Activated T-helper 9 cell treated with anti-CD3 and anti-CD28 coated beads, Interleukin-2, amount 50 U/mL, for 16 hours (primary cell): Measurements from ENCODE around the gene EFCC1.

Experiments used
- DNase-seq: peaks from one replicate; pipeline ENCODE4 v3.0.0-alpha.2; 2020; ENCODE audit warnings: low read depth

The EFCC1 gene

DNA sequence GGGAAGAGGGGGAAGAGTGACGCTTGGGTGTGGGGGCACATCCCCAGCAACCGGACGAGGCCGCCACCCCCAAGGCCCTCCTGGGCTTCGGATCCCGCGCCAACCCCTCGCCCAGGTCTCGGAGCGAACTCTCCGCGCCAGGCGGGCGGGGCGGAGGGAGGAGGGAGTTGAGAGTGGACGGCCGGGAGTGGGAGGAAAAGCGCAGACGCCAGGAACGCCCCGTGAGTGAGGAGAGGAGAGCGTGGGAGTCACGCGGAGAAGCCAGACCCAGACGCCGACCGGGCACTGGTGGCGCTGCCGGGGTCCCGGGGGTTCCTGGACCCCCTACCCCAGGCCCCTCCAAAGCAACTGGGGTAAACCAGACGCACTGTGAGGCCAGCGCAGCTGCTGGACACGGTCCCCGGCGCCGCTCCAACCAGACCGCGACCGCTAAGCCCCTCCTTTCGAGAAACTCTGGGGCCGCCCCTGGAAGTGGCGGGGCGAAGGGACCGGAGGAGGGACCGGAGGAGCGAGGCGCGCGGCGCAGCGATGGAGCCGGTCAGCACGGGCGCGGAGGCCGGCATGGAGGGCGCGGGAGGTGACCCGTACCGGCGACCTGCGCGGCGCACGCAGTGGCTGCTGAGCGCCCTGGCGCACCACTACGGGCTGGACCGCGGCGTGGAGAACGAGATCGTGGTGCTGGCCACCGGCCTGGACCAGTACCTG is at the start of gene EFCC1:
Gene EFCC1 (plus strand): TSS at position 204 of the 705 bp plus-strand sequence. CDS start 325 bp downstream, at position 529.
- no peak for DNase-seq

- no peak for DNase-seq
Observed at GRCh38 chr3:128956440-128956839, 44.7 kb upstream of the EFCC1 start.

DNA sequence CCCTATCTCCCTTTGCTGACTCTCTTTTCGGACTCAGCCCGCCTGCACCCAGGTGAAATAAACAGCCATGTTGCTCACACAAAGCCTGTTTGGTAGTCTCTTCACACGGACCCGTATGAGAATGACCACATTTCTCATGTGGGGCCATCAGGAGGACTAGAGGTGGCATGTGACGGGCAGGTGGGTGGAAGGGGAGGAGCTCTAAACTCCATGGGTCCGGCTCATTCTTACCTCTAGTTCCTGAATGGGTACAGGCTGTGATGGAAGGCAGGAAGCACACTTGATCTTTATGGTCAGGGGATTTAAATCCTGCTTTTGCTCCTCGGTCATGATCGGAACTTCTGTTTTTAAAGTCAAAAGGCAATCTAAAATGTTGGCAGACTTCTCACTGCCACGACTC is 35.8 kb upstream of the EFCC1 start:
- no peak for DNase-seq

- no peak for DNase-seq
Observed at GRCh38 chr3:128965818-128966217, 35.3 kb upstream of the EFCC1 start.

DNA sequence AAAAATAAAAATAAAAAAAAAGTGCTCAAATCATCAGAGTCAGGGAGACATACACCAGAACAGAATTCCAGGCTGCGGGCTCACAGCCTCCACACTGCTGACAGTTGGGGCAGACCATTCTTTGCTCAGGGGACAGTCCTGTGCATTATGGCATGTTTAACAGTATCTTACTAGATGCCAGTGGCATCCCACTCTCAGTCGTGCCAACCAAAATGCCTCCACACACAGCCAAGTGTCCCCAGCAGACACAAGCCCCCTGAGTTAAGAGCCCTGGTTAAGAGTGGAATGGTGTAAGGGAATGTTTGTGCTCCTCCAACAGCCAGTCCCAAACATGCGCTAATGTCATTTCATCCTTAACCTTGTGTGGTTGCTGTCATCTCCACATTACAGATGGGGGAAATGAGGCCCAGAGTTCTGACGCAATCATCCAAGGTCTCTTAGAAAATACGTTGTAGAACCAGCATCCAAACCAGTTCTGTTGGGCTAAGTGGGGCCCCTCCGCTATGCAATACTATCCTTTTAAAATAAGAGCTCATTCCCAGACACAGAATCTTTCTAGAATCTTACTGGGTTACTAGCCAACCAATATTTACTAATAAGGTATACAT is 33.3 kb upstream of the EFCC1 start:
- no peak for DNase-seq

GRCh38 chr3:128969993-128970739 is 30.9 kb upstream of the EFCC1 start:
- DNase-seq, result peak; percentile 38

DNA sequence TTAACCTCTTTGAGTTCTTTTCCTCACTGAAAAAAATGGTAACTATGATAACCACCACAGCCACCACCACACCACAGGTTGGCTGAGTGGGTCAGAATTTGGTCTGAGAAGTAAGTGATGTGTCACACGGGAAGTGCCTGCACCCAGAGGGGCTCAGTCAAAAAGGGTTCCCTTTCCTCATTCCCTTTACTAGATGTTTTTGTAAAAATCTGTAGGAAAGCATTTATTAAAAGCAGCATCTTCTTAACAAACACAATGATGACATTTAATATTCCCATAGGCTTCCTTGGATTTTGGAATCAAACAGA is 30.4 kb upstream of the EFCC1 start:
- no peak for DNase-seq

DNA sequence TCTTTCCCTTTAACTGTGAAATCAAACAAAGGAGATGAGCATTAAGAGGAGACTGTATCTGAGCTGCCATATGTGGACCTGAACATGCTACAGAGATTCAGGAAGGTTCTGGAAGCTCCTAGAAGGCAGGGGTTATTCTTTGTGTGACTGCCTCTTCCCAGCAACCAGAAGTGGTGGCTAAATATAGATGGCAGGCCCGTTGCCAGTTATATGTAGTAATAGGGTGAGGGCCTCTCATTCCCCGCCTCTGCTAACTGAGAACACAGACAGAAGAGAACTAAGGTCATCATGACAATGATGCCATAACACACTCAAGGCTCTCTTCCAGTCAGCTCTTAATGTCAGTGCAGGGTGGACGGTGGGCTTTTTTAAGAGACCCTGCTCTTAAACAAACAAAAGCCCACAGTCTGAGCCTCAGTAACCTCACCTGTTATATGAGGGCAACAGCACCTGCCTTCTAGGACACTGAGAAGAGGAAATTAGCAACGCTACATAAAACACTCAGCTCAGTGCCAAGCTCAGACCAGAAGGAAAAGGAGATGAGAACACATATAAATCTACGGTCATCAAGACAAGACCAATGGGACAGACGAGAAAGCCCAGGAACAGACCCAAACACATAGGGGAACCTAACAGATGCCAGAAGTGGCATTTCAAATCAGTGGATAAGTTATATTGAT is 29.5 kb upstream of the EFCC1 start:
- DNase-seq, result no peak

GRCh38 chr3:128973988-128974564 is 27.0 kb upstream of the EFCC1 start:
- no peak for DNase-seq

GRCh38 chr3:128975276-128975675 is 25.8 kb upstream of the EFCC1 start:
- no peak for DNase-seq

GRCh38 chr3:128983293-128984069 is 17.6 kb upstream of the EFCC1 start:
- DNase-seq, result no peak

DNA sequence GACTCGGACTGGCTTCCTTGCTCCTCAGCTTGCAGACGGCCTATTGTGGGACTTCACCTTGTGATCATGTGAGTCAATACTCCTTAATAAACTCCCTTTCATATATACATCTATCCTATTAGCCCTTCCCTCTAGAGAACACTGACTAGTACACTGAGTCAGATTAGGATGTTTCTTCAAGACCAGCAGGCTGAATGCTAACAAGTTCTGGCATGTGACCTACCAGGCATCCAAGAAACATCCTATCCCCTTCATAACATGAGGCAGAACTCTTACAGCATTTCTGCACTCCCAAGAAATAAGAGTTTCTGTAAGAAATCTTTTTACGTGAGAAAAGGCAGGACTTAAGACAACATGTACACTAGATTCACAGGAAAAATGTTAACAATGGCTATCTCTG is 16.5 kb upstream of the EFCC1 start:
- DNase-seq, result no peak

GRCh38 chr3:128987302-128988100 is 13.6 kb upstream of the EFCC1 start:
- DNase-seq, result no peak

GRCh38 chr3:128988286-128988685 is 12.8 kb upstream of the EFCC1 start:
- DNase-seq, result no peak

DNA sequence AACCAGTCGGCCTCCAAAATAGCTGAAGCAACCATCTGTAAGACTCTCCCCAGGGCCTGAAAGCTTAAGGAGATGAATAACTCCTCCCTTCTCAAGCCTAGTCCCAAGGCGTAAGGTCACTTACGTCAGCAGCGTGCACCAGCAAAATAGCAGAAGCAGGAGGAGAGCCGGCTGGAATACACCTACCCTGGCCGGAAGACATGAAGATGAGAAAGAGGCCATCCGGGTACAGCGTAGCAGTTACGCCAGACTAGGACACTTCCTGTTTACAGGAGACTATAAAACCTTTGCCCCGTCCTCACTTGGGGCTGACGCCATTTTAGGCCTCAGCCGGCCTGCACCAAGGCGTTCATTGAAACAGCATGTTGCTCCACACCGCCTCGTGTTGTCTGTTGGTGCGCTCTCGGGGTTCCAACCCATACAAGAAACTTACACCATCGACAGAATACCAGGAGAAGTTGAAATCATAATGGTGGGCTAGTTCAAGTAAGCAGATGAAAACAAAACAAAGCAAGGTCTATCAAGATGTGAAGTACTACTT is 9.7 kb upstream of the EFCC1 start:
- no peak for DNase-seq

GRCh38 chr3:128992926-128993460 is 8.1 kb upstream of the EFCC1 start:
- DNase-seq, result no peak

GRCh38 chr3:128993461-128994172 is 7.5 kb upstream of the EFCC1 start, which contains the start of gene CFAP92:
TSS of gene CFAP92 (minus strand) at chr3:128994076. CDS start at chr3:128993304, 772 bp downstream.
- DNase-seq, result peak; percentile 85

DNA sequence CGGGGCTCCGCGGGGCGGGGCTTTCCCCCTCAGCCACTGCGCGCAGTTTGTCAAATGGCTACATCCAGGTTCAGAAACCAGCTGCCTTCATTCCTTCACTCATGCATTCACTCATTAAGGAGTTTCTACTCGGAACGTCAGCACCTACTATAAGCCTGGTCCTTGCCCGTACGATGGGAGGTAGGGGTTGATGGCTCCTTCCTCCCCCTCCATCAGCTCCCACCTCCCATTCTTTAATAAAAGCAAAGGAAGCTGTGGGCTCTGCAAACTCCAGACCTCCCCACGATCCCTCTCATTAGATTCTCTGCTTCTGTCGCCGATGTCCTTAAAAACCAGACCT is 7.0 kb upstream of the EFCC1 start:
- DNase-seq, result no peak
